ENCODE measurements around the gene HMG20A.

HMG20A gene

DNA sequence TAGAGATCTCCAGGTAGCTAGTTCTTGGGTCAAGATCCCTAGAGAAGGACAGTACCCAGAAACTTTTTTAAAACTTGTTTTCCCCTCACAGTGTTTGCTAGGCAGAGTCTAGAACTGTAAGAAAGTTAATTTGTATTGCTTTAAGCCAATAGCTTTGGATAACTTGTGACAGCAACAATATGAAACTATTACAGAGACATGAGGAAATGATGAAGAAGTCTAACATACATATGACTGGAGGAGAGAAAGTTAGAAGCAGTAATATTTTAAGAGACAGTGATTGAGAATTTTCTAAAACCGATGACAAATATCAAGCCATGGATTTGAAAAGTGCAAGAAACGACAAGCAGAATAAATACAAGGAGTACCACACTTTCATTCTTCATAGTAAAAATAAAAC lies 10.0 kb downstream of the HMG20A start:
- DNase-seq (ENCODE audit: low read depth, low spot score) = no peak
- no peak for TF ChIP-seq ZNF274 (IDR thresholded peaks at IDR 0.05; ENCODE audit: low read depth, low read length)
- TF ChIP-seq YY1 (IDR thresholded peaks at IDR 0.05; ENCODE audit: insufficient read depth, insufficient read length) = no peak
- Histone ChIP-seq H3K27me3 (ENCODE audit: insufficient read depth, insufficient read length) (no peaks in the 10 kb centered on the region), H3K9me3 (ENCODE audit: insufficient read depth, low read length) (no peaks in the 10 kb centered on the region), H3K4me1 (ENCODE audit: insufficient read depth, insufficient read length) (no peaks in the 10 kb centered on the region), H3K36me3 (ENCODE audit: insufficient read depth, insufficient read length, low read length) (no peaks in the 10 kb centered on the region), H3K9ac (ENCODE audit: insufficient read length, low read depth) (no peak overlapping the region), H3K4me3 (ENCODE audit: insufficient read length, low read depth) (no peak overlapping the region)

DNA sequence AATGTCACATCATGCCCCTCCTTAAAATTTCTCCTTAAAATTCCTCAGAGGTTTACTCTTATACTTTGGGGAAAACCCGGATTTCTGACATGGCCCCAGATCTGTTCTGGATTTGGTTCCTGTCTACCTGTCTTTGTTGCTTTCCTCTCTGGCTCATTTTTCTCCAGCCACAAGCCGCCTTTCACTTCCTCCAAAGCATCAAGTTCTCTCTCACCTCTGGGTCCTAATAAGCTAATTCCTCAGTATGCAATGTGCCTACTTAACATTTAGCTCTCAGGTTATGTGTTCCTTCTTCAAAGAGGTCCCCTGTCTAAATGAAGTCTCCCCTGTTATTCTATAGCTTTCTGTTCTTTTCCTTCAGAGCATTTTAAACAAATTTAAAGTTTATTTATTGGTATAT lies 16.1 kb downstream of the HMG20A start:
- H3K9ac ChIP-seq (ENCODE audit: insufficient read length, low read depth) = no peak overlapping the region
- H3K4me1 ChIP-seq (ENCODE audit: insufficient read depth, insufficient read length) = no peaks in the 10 kb centered on the region
- H3K9me3 ChIP-seq (ENCODE audit: insufficient read depth, low read length) = no peaks in the 10 kb centered on the region
- no peak for DNase-seq (ENCODE audit: low read depth, low spot score)
- H3K36me3 ChIP-seq (ENCODE audit: insufficient read depth, insufficient read length, low read length) = no peaks in the 10 kb centered on the region
- TF ChIP-seq SUZ12 (IDR thresholded peaks at IDR 0.05; ENCODE audit: extremely low read depth, insufficient read depth, insufficient read length) (no peak), ZNF274 (IDR thresholded peaks at IDR 0.05; ENCODE audit: low read depth, low read length) (no peak), YY1 (IDR thresholded peaks at IDR 0.05; ENCODE audit: insufficient read depth, insufficient read length) (no peak)
- no peak overlapping the region for H3K4me3 ChIP-seq (ENCODE audit: insufficient read length, low read depth)
- no peaks in the 10 kb centered on the region for H3K27me3 ChIP-seq (ENCODE audit: insufficient read depth, insufficient read length)

DNA sequence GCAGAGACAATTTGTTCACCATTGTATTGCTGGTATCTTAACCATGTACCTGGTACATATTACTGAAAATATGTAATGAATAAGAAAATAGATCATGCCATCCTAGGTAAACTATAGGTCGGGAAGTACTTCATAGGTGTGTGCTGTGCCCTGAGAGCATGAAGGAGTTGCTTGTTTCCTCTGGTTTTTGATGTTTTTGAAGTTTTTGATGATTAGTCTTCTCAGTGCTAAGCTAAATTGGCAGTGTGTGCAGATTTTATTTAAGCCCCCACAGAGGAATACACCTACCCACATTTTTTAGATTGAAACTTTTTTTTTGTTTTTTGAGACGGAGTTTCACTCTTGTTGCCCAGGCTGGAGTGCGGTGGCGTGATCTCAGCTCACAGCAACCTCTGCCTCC lies 16.6 kb downstream of the HMG20A start:
- TF ChIP-seq YY1 (IDR thresholded peaks at IDR 0.05; ENCODE audit: insufficient read depth, insufficient read length) = no peak
- no peaks in the 10 kb centered on the region for H3K9me3 ChIP-seq (ENCODE audit: insufficient read depth, low read length)
- H3K36me3 ChIP-seq (ENCODE audit: insufficient read depth, insufficient read length, low read length) = no peaks in the 10 kb centered on the region
- H3K27me3 ChIP-seq (ENCODE audit: insufficient read depth, insufficient read length) = no peaks in the 10 kb centered on the region
- no peak for DNase-seq (ENCODE audit: low read depth, low spot score)
- H3K4me1 ChIP-seq (ENCODE audit: insufficient read depth, insufficient read length) = no peaks in the 10 kb centered on the region
- no peak overlapping the region for H3K4me3 ChIP-seq (ENCODE audit: insufficient read length, low read depth)
- H3K9ac ChIP-seq (ENCODE audit: insufficient read length, low read depth) = no peak overlapping the region

DNA sequence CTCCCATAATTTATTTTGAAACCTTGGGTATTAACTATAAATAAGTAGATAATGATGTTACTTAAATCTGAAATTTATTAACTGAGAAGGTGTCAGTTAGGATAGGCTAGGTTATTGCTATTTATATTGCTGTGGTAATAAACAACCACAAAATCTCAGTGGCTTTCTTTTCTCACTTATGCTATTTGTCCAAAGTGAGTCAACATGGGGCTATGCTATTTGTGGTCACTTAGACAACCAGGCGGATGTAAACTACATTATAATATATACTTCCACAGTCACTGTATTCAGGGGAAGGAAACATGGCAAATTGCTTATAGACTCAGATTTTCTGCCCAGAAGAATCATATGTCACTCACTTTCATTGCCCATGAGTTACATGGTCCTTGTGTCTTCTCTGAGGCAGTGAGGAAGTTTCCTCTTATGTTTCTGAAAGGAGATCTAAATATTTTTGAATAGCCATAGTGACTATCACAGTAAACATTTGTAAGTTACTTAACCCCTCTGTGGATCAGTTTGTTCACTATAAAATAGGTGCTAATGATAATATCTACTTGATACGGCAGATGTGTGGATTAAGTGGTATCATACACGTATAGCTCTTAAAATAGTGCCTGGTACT lies 19.8 kb downstream of the HMG20A start:
- DNase-seq (ENCODE audit: low read depth, low spot score) = no peak
- Histone ChIP-seq H3K36me3 (ENCODE audit: insufficient read depth, insufficient read length, low read length) (no peaks in the 10 kb centered on the region), H3K9me3 (ENCODE audit: insufficient read depth, low read length) (no peaks in the 10 kb centered on the region), H3K27me3 (ENCODE audit: insufficient read depth, insufficient read length) (no peaks in the 10 kb centered on the region), H3K4me1 (ENCODE audit: insufficient read depth, insufficient read length) (no peaks in the 10 kb centered on the region), H3K9ac (ENCODE audit: insufficient read length, low read depth) (no peak overlapping the region), H3K4me3 (ENCODE audit: insufficient read length, low read depth) (no peak overlapping the region)
- no peak for TF ChIP-seq ZNF274 (IDR thresholded peaks at IDR 0.05; ENCODE audit: low read depth, low read length)
- TF ChIP-seq YY1 (IDR thresholded peaks at IDR 0.05; ENCODE audit: insufficient read depth, insufficient read length) = no peak
- TF ChIP-seq SUZ12 (IDR thresholded peaks at IDR 0.05; ENCODE audit: extremely low read depth, insufficient read depth, insufficient read length) = no peak

DNA sequence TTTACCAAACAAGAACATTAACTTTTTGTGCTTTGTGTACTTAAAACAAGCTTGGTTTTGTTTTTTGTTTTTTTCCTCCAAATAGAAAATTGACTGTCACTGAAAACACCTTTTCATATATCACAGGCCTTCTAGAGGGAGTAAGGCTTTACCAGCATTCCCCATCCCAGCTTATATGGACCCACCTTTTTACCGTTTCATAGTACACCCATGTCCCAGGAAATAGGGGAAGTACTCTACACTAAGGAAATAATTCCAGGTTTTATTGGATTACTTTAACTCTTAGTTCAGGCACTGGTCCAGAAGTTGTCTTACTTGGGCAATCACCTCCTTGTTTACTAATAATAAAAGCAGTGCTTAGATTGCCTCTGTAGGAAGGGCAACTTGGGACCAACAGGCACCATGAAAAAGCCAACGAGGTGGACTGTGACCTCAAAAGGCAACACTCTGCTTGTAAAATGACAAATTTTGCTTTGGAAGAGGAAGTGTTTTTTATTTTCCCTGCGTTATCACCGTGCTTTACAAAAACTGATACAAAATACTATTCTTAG lies 26.2 kb downstream of the HMG20A start:
- Histone ChIP-seq H3K36me3 (ENCODE audit: insufficient read depth, insufficient read length, low read length) (no peaks in the 10 kb centered on the region), H3K4me1 (ENCODE audit: insufficient read depth, insufficient read length) (no peaks in the 10 kb centered on the region), H3K9me3 (ENCODE audit: insufficient read depth, low read length) (no peaks in the 10 kb centered on the region), H3K9ac (ENCODE audit: insufficient read length, low read depth) (no peak overlapping the region), H3K27me3 (ENCODE audit: insufficient read depth, insufficient read length) (no peaks in the 10 kb centered on the region), H3K4me3 (ENCODE audit: insufficient read length, low read depth) (no peak overlapping the region)
- no peak for DNase-seq (ENCODE audit: low read depth, low spot score)
- TF ChIP-seq ZNF274 (IDR thresholded peaks at IDR 0.05; ENCODE audit: low read depth, low read length) (no peak), SUZ12 (IDR thresholded peaks at IDR 0.05; ENCODE audit: extremely low read depth, insufficient read depth, insufficient read length) (no peak), YY1 (IDR thresholded peaks at IDR 0.05; ENCODE audit: insufficient read depth, insufficient read length) (no peak)

DNA sequence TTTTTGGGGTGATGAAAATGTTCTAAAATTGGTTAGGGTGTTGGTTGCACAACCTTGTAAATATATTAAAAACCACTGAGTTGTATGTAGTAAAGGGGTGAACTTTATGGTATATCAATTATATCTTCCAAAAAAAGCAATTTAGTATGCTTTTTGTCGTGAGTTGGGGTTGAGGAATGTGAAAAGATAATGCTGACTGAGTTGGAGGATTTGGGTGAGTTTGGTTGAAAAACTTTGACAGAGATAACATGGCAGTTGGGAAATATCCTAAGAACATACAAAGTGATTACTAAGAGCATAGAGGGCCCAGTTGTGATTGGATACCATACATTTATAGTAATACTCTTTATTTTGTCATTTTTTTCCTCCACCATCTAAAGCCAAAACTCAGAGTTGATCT lies 33.6 kb downstream of the HMG20A start:
- Histone ChIP-seq H3K9me3 (ENCODE audit: insufficient read depth, low read length) (no peaks in the 10 kb centered on the region), H3K27me3 (ENCODE audit: insufficient read depth, insufficient read length) (no peaks in the 10 kb centered on the region), H3K4me1 (ENCODE audit: insufficient read depth, insufficient read length) (no peaks in the 10 kb centered on the region), H3K36me3 (ENCODE audit: insufficient read depth, insufficient read length, low read length) (peaks cover 11% of the 10 kb centered on the region), H3K9ac (ENCODE audit: insufficient read length, low read depth) (no peak overlapping the region), H3K4me3 (ENCODE audit: insufficient read length, low read depth) (no peak overlapping the region)
- no peak for TF ChIP-seq SUZ12 (IDR thresholded peaks at IDR 0.05; ENCODE audit: extremely low read depth, insufficient read depth, insufficient read length)
- no peak for TF ChIP-seq ZNF274 (IDR thresholded peaks at IDR 0.05; ENCODE audit: low read depth, low read length)
- no peak for TF ChIP-seq YY1 (IDR thresholded peaks at IDR 0.05; ENCODE audit: insufficient read depth, insufficient read length)
- no peak for DNase-seq (ENCODE audit: low read depth, low spot score)

DNA sequence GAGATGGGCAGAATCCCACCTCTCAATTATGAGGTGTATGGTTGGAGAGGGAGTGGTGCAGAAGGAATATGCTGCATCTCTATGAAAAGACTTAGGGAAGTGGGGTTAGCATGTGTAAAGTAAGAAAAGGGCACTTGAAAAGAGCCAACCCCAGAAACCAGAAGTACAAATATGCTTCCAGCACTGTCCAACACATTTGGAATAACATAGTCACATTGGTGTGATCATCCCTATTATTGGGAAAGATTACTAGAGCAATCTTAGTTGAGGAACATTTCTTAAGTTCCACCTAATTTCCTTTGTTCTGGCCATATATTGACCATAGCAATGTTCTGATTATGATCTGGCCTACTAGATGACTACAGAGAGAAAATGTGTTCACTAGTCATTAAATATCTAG lies 34.3 kb downstream of the HMG20A start:
- H3K9ac ChIP-seq (ENCODE audit: insufficient read length, low read depth) = no peak overlapping the region
- no peak for DNase-seq (ENCODE audit: low read depth, low spot score)
- TF ChIP-seq ZNF274 (IDR thresholded peaks at IDR 0.05; ENCODE audit: low read depth, low read length) (no peak), SUZ12 (IDR thresholded peaks at IDR 0.05; ENCODE audit: extremely low read depth, insufficient read depth, insufficient read length) (no peak), YY1 (IDR thresholded peaks at IDR 0.05; ENCODE audit: insufficient read depth, insufficient read length) (no peak)

More for the DNA sequence above, 34.3 kb downstream of the HMG20A start:
- Histone ChIP-seq H3K4me1 (ENCODE audit: insufficient read depth, insufficient read length) (no peaks in the 10 kb centered on the region), H3K9me3 (ENCODE audit: insufficient read depth, low read length) (no peaks in the 10 kb centered on the region), H3K36me3 (ENCODE audit: insufficient read depth, insufficient read length, low read length) (peaks cover 17% of the 10 kb centered on the region), H3K4me3 (ENCODE audit: insufficient read length, low read depth) (no peak overlapping the region), H3K27me3 (ENCODE audit: insufficient read depth, insufficient read length) (no peaks in the 10 kb centered on the region)
